Liver (tissue), 3 donors: Measurements from ENCODE around the gene TAF4.

ENCODE experiments used
- EGR1 ChIP-seq, 2 donors: IDR thresholded peaks; 2 replicates each; pipeline ENCODE4 v1.6.1; 2016 to 2018; ENCODE audit warnings: antibody characterized with exemption in 2 of 2, low read depth in 2 of 2
- JUND ChIP-seq, 2 donors: IDR thresholded peaks; 2 replicates each; pipeline ENCODE4 v1.6.1; 2016; ENCODE audit warnings: antibody characterized with exemption in 2 of 2
- RAD21 ChIP-seq, 2 donors: IDR thresholded peaks; 2 replicates each; pipeline ENCODE4 v1.6.1; 2016; ENCODE audit warnings: antibody characterized with exemption in 2 of 2, mild to moderate bottlenecking in 2 of 2
- SP1 ChIP-seq: IDR thresholded peaks from 2 replicates; pipeline ENCODE4 v1.6.1; 2018; ENCODE audit warnings: antibody characterized with exemption, mild to moderate bottlenecking
- TAF1 ChIP-seq: conservative IDR thresholded peaks from 2 replicates; pipeline ENCODE4 v1.6.1; 2016; ENCODE audit warnings: antibody characterized with exemption, mild to moderate bottlenecking
- YY1 ChIP-seq: IDR thresholded peaks from 2 replicates; pipeline ENCODE4 v1.6.1; 2016; ENCODE audit warnings: antibody characterized with exemption, mild to moderate bottlenecking
- TF ChIP-seq, protein P1 (sequence below): fragments of 150-350 bp; IDR thresholded peaks from 2 replicates; pipeline ENCODE4 v1.5.1; 2017; ENCODE audit warnings: improper control_type of control experiment, low read depth, low read length; ENCODE audit not compliant: missing input control
- TF ChIP-seq, protein P2 (sequence below): IDR thresholded peaks from 2 replicates; pipeline ENCODE4 v1.6.1; 2016; ENCODE audit warnings: antibody characterized with exemption, mild to moderate bottlenecking
- TF ChIP-seq, protein P3 (sequence below): IDR thresholded peaks from 2 replicates; pipeline ENCODE4 v1.6.1; 2016; ENCODE audit warnings: antibody characterized with exemption
- TF ChIP-seq, protein P4 (sequence below): IDR thresholded peaks from 2 replicates; pipeline ENCODE4 v1.6.1; 2016; ENCODE audit warnings: antibody characterized with exemption
- TF ChIP-seq, protein P5 (sequence below): IDR thresholded peaks from 2 replicates; pipeline ENCODE4 v1.6.1; 2016; ENCODE audit warnings: antibody characterized with exemption
- donor health status: healthy.
- donor health status: healthy.

DNA sequence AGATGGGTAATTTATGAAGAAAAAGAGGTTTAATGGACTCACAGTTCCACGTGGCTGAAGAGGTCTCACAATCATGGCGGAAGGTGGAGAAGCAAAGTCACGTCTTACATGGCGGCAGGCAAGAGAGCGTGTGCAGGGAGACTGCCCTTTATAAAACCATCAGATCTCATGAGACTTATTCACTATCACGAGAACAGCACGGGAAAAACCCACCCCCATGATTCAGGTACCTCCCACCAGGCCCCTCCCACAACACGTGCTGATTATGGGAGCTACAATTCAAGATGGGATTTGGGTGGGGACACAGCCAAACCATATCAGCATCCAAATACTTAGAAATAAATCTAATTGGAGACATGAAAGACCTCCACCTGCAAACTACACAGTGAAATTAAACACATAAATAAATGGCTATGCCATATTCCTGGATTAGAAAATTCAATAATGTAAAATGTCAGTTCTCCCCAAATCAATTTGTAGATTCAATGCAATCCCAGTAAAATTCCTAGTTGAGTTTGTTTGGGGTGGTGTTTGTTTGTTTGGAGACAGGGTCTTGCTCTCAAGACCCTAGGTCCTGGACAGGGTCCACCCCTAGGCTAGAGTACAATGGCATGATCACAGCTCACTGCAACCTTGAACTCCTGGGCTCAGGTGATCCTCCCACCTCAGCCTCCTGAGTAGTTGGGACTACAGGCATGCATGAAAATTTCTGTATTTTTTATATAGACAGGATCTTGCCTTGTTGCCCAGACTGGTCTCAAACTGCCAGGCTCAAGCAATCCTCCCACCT, 101.6 kb downstream of the TAF4 start:
- TF ChIP-seq, protein P1, sequence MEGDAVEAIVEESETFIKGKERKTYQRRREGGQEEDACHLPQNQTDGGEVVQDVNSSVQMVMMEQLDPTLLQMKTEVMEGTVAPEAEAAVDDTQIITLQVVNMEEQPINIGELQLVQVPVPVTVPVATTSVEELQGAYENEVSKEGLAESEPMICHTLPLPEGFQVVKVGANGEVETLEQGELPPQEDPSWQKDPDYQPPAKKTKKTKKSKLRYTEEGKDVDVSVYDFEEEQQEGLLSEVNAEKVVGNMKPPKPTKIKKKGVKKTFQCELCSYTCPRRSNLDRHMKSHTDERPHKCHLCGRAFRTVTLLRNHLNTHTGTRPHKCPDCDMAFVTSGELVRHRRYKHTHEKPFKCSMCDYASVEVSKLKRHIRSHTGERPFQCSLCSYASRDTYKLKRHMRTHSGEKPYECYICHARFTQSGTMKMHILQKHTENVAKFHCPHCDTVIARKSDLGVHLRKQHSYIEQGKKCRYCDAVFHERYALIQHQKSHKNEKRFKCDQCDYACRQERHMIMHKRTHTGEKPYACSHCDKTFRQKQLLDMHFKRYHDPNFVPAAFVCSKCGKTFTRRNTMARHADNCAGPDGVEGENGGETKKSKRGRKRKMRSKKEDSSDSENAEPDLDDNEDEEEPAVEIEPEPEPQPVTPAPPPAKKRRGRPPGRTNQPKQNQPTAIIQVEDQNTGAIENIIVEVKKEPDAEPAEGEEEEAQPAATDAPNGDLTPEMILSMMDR, result no peak
- TF ChIP-seq EGR1 (IDR thresholded peaks at IDR 0.05; ENCODE audit: low read depth in 2 of 2) (no peak), SP1 (no peak), JUND (IDR thresholded peaks at IDR 0.05) (no peak), TAF1 (no peak), YY1 (no peak), RAD21 (IDR thresholded peaks at IDR 0.05) (no peak)
- TF ChIP-seq, protein P2, sequence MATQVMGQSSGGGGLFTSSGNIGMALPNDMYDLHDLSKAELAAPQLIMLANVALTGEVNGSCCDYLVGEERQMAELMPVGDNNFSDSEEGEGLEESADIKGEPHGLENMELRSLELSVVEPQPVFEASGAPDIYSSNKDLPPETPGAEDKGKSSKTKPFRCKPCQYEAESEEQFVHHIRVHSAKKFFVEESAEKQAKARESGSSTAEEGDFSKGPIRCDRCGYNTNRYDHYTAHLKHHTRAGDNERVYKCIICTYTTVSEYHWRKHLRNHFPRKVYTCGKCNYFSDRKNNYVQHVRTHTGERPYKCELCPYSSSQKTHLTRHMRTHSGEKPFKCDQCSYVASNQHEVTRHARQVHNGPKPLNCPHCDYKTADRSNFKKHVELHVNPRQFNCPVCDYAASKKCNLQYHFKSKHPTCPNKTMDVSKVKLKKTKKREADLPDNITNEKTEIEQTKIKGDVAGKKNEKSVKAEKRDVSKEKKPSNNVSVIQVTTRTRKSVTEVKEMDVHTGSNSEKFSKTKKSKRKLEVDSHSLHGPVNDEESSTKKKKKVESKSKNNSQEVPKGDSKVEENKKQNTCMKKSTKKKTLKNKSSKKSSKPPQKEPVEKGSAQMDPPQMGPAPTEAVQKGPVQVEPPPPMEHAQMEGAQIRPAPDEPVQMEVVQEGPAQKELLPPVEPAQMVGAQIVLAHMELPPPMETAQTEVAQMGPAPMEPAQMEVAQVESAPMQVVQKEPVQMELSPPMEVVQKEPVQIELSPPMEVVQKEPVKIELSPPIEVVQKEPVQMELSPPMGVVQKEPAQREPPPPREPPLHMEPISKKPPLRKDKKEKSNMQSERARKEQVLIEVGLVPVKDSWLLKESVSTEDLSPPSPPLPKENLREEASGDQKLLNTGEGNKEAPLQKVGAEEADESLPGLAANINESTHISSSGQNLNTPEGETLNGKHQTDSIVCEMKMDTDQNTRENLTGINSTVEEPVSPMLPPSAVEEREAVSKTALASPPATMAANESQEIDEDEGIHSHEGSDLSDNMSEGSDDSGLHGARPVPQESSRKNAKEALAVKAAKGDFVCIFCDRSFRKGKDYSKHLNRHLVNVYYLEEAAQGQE, result no peak
- TF ChIP-seq, protein P3, sequence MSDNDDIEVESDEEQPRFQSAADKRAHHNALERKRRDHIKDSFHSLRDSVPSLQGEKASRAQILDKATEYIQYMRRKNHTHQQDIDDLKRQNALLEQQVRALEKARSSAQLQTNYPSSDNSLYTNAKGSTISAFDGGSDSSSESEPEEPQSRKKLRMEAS, result no peak
- TF ChIP-seq, protein P4, sequence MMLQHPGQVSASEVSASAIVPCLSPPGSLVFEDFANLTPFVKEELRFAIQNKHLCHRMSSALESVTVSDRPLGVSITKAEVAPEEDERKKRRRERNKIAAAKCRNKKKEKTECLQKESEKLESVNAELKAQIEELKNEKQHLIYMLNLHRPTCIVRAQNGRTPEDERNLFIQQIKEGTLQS, result no peak
- TF ChIP-seq, protein P5, sequence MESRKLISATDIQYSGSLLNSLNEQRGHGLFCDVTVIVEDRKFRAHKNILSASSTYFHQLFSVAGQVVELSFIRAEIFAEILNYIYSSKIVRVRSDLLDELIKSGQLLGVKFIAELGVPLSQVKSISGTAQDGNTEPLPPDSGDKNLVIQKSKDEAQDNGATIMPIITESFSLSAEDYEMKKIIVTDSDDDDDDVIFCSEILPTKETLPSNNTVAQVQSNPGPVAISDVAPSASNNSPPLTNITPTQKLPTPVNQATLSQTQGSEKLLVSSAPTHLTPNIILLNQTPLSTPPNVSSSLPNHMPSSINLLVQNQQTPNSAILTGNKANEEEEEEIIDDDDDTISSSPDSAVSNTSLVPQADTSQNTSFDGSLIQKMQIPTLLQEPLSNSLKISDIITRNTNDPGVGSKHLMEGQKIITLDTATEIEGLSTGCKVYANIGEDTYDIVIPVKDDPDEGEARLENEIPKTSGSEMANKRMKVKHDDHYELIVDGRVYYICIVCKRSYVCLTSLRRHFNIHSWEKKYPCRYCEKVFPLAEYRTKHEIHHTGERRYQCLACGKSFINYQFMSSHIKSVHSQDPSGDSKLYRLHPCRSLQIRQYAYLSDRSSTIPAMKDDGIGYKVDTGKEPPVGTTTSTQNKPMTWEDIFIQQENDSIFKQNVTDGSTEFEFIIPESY, result no peak
